ENCODE data around the gene RUNX1.

- TF ChIP-seq GATA2 (IDR thresholded peaks at IDR 0.05; ENCODE audit: low read depth, low read length) (no peak), GATA3 (IDR thresholded peaks at IDR 0.05; ENCODE audit: low read depth, low read length) (no peak)
Measured at GRCh38 chr21:34987501-34988072, 61.5 kb downstream of the RUNX1 start.
